Naive thymus-derived CD8-positive, alpha-beta T cell (primary cell): ENCODE results near the gene ZSWIM6. TPM values are rescaled to one million over a fixed set of nuclear protein-coding genes. Genes with fewer than 3 reads are reported as not detected.

ENCODE experiments used
- ATAC-seq, 2 donors: fragments of 150-1000 bp; cut with Tn5 transposase in 1 of 2; sonication (Bioruptor Pico), chemical (Tn5 transposase) in 1 of 2; 1 replicate in 1 of 2; 2 replicates in 1 of 2; pipeline ENCODE4 v1.10.0; 2021; ENCODE audit warnings: mild to moderate bottlenecking in 2 of 2, moderate library complexity in 2 of 2
- POLR2A ChIA-PET: fragments of 350-600 bp; sonication (Branson Sonifier 250); formaldehyde crosslinking; loops from one replicate; lab custom pipeline; 2021; ENCODE audit warnings: antibody characterized with exemption; lab: Charles Lee
- DNase-seq, 10 donors: peaks; one replicate each; pipeline versions ENCODE4 v3.0.0 to v3.0.0-alpha.2; 2020 to 2022
- H3K27ac Mint-ChIP-seq, 10 donors: one replicate each; pipeline ENCODE4 v1.8.0; 2020 to 2022; ENCODE audit warnings: mild to moderate bottlenecking in 10 of 10, mixed read lengths in 10 of 10, moderate library complexity in 4 of 10, inconsistent platforms in 1 of 10
- H3K27me3 Mint-ChIP-seq, 5 donors: one replicate each; pipeline ENCODE4 v1.8.0; 2021 to 2022; ENCODE audit warnings: mixed read lengths in 5 of 5
- H3K36me3 Mint-ChIP-seq, 3 donors: one replicate each; pipeline ENCODE4 v1.8.0; 2020 to 2022; ENCODE audit warnings: mixed read lengths in 3 of 3, mild to moderate bottlenecking in 2 of 3, inconsistent platforms in 1 of 3
- H3K4me1 Mint-ChIP-seq, 4 donors: one replicate each; pipeline ENCODE4 v1.8.0; 2021 to 2022; ENCODE audit warnings: mixed read lengths in 4 of 4
- H3K4me3 Mint-ChIP-seq, 10 donors: one replicate each; pipeline ENCODE4 v1.8.0; 2020 to 2022; ENCODE audit warnings: mild to moderate bottlenecking in 10 of 10, mixed read lengths in 10 of 10, moderate library complexity in 6 of 10, inconsistent platforms in 1 of 10
- H3K9me3 Mint-ChIP-seq, 9 donors: one replicate each; pipeline ENCODE4 v1.8.0; 2020 to 2022; ENCODE audit warnings: mixed read lengths in 9 of 9, mild to moderate bottlenecking in 3 of 9, inconsistent platforms in 1 of 9, moderate library complexity in 1 of 9
- polyA plus RNA-seq, 3 donors: library from polyadenylated mRNA; unstranded; fragments of 300-500 nt; fragmentation: Illumina TruSeq; gene quantifications; one replicate each; pipeline ENCODE4 v1.2.3, GENCODE V29; 2021
- total RNA-seq, 8 experiments: library from RNA in 2 of 8; stranded (reverse) in 2 of 8; gene quantifications; one replicate each; pipeline ENCODE4 v1.2.3 and lab custom pipeline; 2021 to 2026

Gene ZSWIM6
- total and polyA plus RNA-seq, 5 experiments from 2014 or later: 0.14 to 11.9 (median 0.59) TPM

- H3K36me3 Mint-ChIP-seq: peaks cover 0 to 13% (median 7%) of the 10 kb centered on the region in 3 donors
- H3K9me3 Mint-ChIP-seq: peaks cover 0 to 2% (median 0%) of the 10 kb centered on the region in 9 donors
- H3K4me3 Mint-ChIP-seq: no peak overlapping the region
- POLR2A ChIA-PET: no interaction called here
- peaks cover 27 to 55% (median 36%) of the 10 kb centered on the region in 4 donors for H3K4me1 Mint-ChIP-seq
- peak overlapping the region in 2 of 10 donors; percentile 5 to 43 for H3K27ac Mint-ChIP-seq
- no peak for ATAC-seq
- no peak for DNase-seq
- no peaks in the 10 kb centered on the region for H3K27me3 Mint-ChIP-seq
These were observed 135.9 kb downstream of the ZSWIM6 start for GRCh38 chr5:61467766-61468482.

- DNase-seq: no peak
- Mint-ChIP-seq H3K27ac (no peak overlapping the region), H3K4me1 (peaks cover 27 to 51% (median 35%) of the 10 kb centered on the region in 4 donors), H3K36me3 (peaks cover 0 to 14% (median 9%) of the 10 kb centered on the region in 3 donors), H3K27me3 (no peaks in the 10 kb centered on the region), H3K4me3 (no peak overlapping the region), H3K9me3 (peaks cover 0 to 2% (median 0%) of the 10 kb centered on the region in 9 donors)
- POLR2A ChIA-PET: no interaction called here
- ATAC-seq: no peak
These were observed 136.4 kb downstream of the ZSWIM6 start for GRCh38 chr5:61468483-61468865.

GRCh38 chr5:61471352-61471751 is 139.3 kb downstream of the ZSWIM6 start:
- ATAC-seq: no peak
- DNase-seq: no peak
- H3K27me3 Mint-ChIP-seq: no peaks in the 10 kb centered on the region
- peak overlapping the region in 4 of 10 donors; percentile 2 to 39 (median 24) for H3K4me3 Mint-ChIP-seq
- peaks cover 0 to 2% (median 0%) of the 10 kb centered on the region in 9 donors for H3K9me3 Mint-ChIP-seq
- H3K27ac Mint-ChIP-seq: peak overlapping the region in 1 of 10 donors; percentile 2
- H3K4me1 Mint-ChIP-seq: peaks cover 21 to 43% (median 42%) of the 10 kb centered on the region in 4 donors
- POLR2A ChIA-PET: no interaction called here
- peaks cover 0 to 26% (median 23%) of the 10 kb centered on the region in 3 donors for H3K36me3 Mint-ChIP-seq

DNA sequence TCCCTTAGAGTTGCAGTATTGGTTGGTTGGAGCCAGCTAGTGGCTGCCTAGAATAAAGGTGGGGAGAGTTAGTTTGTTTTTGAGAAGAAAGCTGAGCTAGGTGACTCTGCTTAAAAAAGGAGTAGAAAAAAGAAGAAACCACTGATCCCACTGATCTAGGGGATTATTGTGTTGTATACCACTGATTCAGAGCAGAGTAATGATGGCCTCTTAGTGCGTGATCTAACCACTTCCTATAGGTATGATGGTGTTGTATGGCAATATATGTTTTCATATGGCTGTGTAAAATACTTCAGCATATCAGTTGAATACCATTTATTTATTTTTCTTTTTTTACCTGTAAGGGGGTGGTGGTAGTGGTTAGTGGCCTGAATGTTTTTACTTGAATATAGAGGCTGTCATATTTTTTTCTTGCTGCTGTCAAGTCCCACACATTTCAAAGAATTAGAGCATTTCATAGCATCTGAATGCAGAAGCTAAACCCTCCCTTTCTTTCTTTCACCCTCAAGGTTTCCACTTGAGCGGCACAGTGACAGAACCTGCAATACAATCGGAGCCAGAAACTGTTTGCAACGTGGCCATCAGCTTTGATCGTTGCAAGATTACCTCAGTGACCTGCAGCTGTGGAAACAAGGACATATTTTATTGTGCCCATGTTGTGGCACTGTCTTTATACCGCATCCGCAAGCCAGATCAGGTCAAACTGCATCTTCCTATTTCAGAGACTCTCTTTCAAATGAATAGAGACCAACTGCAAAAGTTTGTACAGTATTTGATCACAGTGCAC is 140.3 kb downstream of the ZSWIM6 start:
- ATAC-seq (peak in 1 of 2 donors; percentile 77), DNase-seq (peak in 3 of 10 donors; percentile 1 to 33 (median 13))
- Mint-ChIP-seq H3K27me3 (no peaks in the 10 kb centered on the region), H3K4me3 (peak overlapping the region in 2 of 10 donors; percentile 21 to 39), H3K36me3 (peaks cover 0 to 29% (median 23%) of the 10 kb centered on the region in 3 donors), H3K9me3 (peaks cover 0 to 2% (median 0%) of the 10 kb centered on the region in 9 donors), H3K4me1 (peaks cover 21 to 48% (median 41%) of the 10 kb centered on the region in 4 donors), H3K27ac (peak overlapping the region in 6 of 10 donors; percentile 1 to 58 (median 20))
- POLR2A ChIA-PET: no interaction called here

DNA sequence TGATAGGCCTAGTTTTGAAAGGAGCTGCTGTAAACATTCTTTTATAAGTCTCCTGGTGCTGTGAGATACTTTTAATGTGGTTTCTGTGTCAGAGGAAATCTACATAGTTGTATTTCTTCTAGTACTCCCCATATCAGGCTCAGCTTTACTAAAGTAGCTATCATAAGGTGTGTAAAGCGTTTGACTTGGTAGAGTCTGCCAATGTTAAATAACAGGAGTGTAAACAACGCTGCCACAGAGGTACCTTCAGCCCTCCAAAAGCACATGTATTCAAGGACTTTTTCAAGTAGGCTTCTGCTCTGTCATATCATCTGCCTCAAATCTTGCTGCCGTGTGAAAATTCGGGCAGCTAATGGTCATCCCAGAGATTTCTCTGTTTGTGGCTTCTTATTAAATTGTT is 142.7 kb downstream of the ZSWIM6 start:
- POLR2A ChIA-PET: no interaction called here
- Mint-ChIP-seq H3K27me3 (no peaks in the 10 kb centered on the region), H3K36me3 (peaks cover 0 to 40% (median 34%) of the 10 kb centered on the region in 3 donors), H3K4me1 (peaks cover 17 to 58% (median 40%) of the 10 kb centered on the region in 4 donors), H3K9me3 (peaks cover 0 to 4% (median 0%) of the 10 kb centered on the region in 9 donors), H3K27ac (peak overlapping the region in 1 of 10 donors; percentile 9), H3K4me3 (peak overlapping the region in 1 of 10 donors; percentile 5)
- ATAC-seq: no peak
- no peak for DNase-seq

DNA sequence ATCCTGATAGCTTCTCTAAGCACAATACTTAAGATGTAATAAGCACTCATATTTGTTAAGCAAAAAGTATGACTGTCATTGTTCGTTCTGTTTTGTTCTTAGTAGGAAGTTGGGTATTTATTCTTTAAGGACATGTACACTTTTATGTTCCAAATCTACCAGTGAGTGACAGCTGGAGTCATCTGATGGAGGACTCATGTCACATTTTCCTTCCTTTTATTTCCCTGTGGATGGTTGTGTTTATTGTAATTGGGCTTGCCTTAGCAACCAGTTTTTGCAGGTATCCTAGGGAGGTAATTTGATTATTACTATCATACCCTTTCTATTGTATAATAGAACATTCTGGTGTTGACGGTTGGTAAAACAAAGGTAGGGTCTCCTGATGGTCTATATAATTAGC is 145.7 kb downstream of the ZSWIM6 start:
- DNase-seq (no peak), ATAC-seq (no peak)
- peaks cover 0 to 36% (median 30%) of the 10 kb centered on the region in 3 donors for H3K36me3 Mint-ChIP-seq
- no peak overlapping the region for H3K27ac Mint-ChIP-seq
- H3K9me3 Mint-ChIP-seq: peaks cover 0 to 2% (median 0%) of the 10 kb centered on the region in 9 donors
- peaks cover 1 to 30% (median 15%) of the 10 kb centered on the region in 4 donors for H3K4me1 Mint-ChIP-seq
- no peak overlapping the region for H3K4me3 Mint-ChIP-seq
- H3K27me3 Mint-ChIP-seq: no peaks in the 10 kb centered on the region
- POLR2A ChIA-PET: no interaction called here

GRCh38 chr5:61479850-61480614 is 148.0 kb downstream of the ZSWIM6 start:
- Mint-ChIP-seq H3K4me3 (no peak overlapping the region), H3K36me3 (peaks cover 6 to 38% (median 26%) of the 10 kb centered on the region in 3 donors), H3K27me3 (no peaks in the 10 kb centered on the region), H3K9me3 (peaks cover 0 to 2% (median 0%) of the 10 kb centered on the region in 9 donors), H3K27ac (peak overlapping the region in 1 of 10 donors; percentile 51), H3K4me1 (peaks cover 3 to 22% (median 7%) of the 10 kb centered on the region in 4 donors)
- ATAC-seq (no peak), DNase-seq (no peak)
- POLR2A ChIA-PET: no interaction called here

GRCh38 chr5:61482980-61483379 is 150.9 kb downstream of the ZSWIM6 start:
- no peaks in the 10 kb centered on the region for H3K27me3 Mint-ChIP-seq
- H3K4me3 Mint-ChIP-seq: no peak overlapping the region
- POLR2A ChIA-PET: no interaction called here
- H3K27ac Mint-ChIP-seq: no peak overlapping the region
- H3K9me3 Mint-ChIP-seq: peaks cover 0 to 10% (median 2%) of the 10 kb centered on the region in 9 donors
- ATAC-seq: no peak
- DNase-seq: no peak
- peaks cover 9 to 16% (median 11%) of the 10 kb centered on the region in 4 donors for H3K4me1 Mint-ChIP-seq
- H3K36me3 Mint-ChIP-seq: peaks cover 22 to 34% (median 29%) of the 10 kb centered on the region in 3 donors

DNA sequence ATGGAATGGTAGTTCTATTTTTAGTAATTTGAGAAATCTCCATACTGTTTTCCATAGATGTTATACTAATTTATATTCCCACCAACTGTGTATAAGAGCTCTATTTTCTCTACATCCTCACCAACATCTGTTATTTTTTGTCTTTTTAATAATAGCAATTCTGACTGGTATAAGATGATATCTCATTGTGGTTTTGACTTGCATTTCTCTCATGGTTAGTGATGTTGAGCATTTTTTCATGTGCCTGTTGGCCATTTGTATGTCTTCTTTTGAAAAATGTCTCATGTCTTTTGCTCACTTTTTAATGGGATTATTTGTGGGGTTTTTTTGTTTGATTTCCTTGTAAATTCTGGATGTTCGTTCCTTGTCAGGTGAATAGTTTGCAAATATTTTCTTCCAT is 154.4 kb downstream of the ZSWIM6 start:
- Mint-ChIP-seq H3K27me3 (no peaks in the 10 kb centered on the region), H3K4me3 (no peak overlapping the region), H3K4me1 (peaks cover 5 to 23% (median 10%) of the 10 kb centered on the region in 4 donors), H3K27ac (no peak overlapping the region), H3K9me3 (peaks cover 0 to 10% (median 2%) of the 10 kb centered on the region in 9 donors), H3K36me3 (peaks cover 30 to 40% (median 33%) of the 10 kb centered on the region in 3 donors)
- DNase-seq: no peak
- POLR2A ChIA-PET: no interaction called here
- no peak for ATAC-seq

GRCh38 chr5:61489574-61489973 is 157.5 kb downstream of the ZSWIM6 start:
- no peak for ATAC-seq
- DNase-seq: no peak
- H3K27ac Mint-ChIP-seq: no peak overlapping the region
- peaks cover 0 to 10% (median 2%) of the 10 kb centered on the region in 9 donors for H3K9me3 Mint-ChIP-seq
- H3K36me3 Mint-ChIP-seq: peaks cover 32 to 42% (median 40%) of the 10 kb centered on the region in 3 donors
- H3K4me1 Mint-ChIP-seq: peaks cover 8 to 21% (median 10%) of the 10 kb centered on the region in 4 donors
- no peaks in the 10 kb centered on the region for H3K27me3 Mint-ChIP-seq
- POLR2A ChIA-PET: no interaction called here
- no peak overlapping the region for H3K4me3 Mint-ChIP-seq

GRCh38 chr5:61491861-61492260 is 159.8 kb downstream of the ZSWIM6 start:
- Mint-ChIP-seq H3K9me3 (peaks cover 0 to 5% (median 2%) of the 10 kb centered on the region in 9 donors), H3K27me3 (no peaks in the 10 kb centered on the region), H3K27ac (no peak overlapping the region), H3K4me3 (no peak overlapping the region), H3K36me3 (peaks cover 20 to 50% (median 42%) of the 10 kb centered on the region in 3 donors), H3K4me1 (peaks cover 0 to 11% (median 6%) of the 10 kb centered on the region in 4 donors)
- POLR2A ChIA-PET: no interaction called here
- ATAC-seq: no peak
- DNase-seq: no peak

DNA sequence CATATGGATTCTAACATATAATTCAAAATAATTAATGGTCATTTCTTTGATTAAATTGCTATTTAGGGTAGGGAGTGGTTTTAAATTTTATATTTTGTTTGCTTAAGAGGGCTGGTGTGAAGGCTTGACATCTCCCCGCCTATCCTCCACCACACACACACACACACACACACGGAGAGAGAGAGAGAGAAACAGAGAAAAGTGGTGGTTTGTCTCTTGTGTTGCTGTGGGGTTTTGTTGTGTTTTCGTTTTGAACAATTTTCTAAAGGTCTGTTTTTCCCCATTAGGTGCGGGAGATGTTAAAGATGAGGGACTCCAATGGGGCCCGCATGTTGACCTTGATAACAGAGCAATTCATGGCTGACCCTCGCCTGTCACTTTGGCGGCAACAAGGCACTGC is 161.9 kb downstream of the ZSWIM6 start:
- Mint-ChIP-seq H3K9me3 (no peaks in the 10 kb centered on the region), H3K36me3 (peaks cover 13 to 40% (median 36%) of the 10 kb centered on the region in 3 donors)
- POLR2A ChIA-PET: no interaction called here

More for the DNA sequence above, 161.9 kb downstream of the ZSWIM6 start:
- peak overlapping the region in 1 of 10 donors; percentile 8 for H3K27ac Mint-ChIP-seq
- peaks cover 0 to 6% (median 2%) of the 10 kb centered on the region in 4 donors for H3K4me1 Mint-ChIP-seq
- H3K27me3 Mint-ChIP-seq: no peaks in the 10 kb centered on the region
- ATAC-seq: no peak
- no peak overlapping the region for H3K4me3 Mint-ChIP-seq
- no peak for DNase-seq
